Left hindlimb (tissue), 1 donor: ENCODE results near the gene NIPAL1.

ENCODE experiments used
- DNase-seq: peaks from one replicate; pipeline ENCODE4 v3.0.0-alpha.2; 2018

Gene NIPAL1

GRCh38 chr4:48068182-48068581, 51.6 kb downstream of the NIPAL1 start:
- DNase-seq = no peak

- DNase-seq = no peak
Observed at GRCh38 chr4:48069026-48069425, 52.5 kb downstream of the NIPAL1 start.

DNA sequence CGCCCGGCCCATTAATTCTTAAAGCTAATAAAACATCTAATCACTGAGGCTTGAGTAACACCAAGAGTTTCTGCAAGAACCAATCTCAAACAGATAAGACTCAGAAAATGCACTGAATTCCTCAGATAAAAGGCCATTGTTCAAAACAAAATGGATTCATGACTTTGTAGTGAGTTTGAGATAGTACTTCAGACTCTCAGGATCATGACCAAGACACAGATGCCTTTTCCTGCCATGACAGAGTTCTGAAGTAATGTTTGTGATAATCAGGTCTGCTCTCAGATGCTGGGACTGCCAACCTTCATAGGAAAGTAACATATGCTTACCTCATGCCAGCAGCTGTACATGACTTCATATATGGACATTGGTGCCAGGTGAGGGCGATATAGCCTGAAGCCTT, 54.6 kb downstream of the NIPAL1 start:
- no peak for DNase-seq

DNA sequence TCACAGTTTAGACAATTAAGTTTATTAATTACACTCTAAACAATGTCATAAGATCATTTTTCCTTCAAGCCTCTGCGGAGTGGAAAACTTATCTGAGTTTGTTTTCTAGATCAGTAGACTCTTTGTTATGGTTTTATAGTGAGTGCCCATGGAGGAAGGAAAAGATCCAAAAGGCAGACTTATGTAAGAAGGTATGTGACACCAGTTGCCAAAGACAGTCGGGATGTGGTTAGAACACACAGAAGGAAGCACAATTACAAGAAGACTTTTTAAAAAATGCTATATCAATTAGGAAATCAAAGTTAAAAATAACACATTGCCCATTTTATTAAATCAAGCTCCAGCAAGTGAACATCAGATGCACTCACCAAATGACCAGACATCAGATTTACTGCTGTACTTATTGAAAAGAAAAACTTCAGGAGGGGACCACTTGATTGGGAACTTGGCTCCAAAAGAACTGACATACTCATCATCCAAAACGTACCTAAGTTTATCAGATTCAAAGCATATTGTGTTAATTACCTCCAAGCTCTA, 57.1 kb downstream of the NIPAL1 start:
- no peak for DNase-seq

GRCh38 chr4:48074657-48075056, 58.1 kb downstream of the NIPAL1 start:
- no peak for DNase-seq

GRCh38 chr4:48078425-48078824, 61.9 kb downstream of the NIPAL1 start:
- DNase-seq = no peak

DNA sequence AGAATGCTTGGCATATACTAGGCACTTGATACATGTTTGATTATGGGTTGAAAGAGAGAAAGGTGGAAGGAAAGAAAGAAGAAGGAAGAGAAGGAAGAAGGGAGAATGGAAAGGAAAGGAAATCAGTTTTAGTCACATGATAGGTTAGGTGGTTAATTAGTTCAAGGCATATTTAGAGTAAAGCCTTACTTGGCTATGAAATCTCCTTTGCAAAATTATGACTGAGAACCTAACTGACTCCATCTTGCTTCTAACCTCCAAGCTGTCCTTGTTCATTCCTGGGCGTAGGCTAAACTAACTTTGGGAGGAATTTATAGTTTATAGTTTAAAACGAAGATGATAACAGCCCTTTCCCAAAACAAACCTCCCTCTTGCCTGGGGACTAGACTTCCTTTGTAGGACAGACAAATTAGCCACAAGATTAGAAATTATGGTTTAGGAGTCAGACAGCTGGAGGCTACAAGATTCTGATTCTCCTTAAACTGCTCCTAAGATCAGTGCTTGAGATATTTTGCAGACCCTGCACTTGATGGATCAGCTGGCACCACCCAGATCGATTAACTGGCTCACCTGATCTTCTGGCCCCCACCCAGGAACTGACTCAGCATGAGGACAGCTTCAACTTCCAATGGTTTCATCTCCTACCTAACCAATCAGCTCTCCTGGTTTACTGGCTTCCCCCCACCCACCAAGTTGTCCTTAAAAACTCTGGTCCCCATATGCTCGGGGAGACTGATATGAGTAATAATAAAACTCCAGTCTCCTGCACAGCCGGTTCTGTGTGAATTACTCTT, 62.5 kb downstream of the NIPAL1 start:
- DNase-seq = no peak

DNA sequence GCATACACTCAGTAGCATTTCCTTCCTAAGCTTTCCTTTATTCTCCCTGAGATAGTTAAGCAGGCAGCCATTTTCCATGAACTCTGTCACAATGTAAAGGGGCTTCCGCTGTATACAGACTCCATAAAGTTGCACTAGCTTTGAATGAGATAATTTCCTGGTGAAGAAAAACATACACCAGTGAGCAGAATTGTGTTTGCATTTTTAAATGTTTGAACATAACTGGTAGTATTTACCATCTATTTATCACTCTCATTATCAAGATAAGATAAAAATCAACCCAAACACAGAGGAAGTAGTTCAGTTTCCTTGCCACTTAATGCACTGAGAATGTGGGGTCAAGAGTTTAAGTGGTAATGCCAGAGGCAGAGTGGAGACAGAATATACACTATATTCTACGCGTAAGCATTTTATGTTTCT, 63.4 kb downstream of the NIPAL1 start:
- DNase-seq = no peak

DNA sequence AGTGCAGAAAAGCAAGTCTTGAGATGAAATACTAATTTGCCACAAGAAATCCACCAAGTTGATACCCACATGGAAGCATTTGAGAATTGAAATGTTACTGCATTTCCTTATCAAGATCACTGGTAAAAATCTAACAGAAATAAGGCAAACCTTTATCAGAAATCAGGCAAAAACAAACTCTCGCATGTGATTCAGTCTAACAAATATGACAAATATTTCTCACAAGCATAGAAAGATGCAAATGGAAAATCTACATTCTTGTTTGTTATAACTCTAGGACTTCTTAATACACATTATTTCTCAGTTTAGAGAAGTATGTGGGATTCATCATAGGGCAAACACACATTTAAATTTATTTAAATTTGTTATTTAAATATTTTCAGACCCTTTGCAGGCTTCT, 64.6 kb downstream of the NIPAL1 start:
- no peak for DNase-seq

DNA sequence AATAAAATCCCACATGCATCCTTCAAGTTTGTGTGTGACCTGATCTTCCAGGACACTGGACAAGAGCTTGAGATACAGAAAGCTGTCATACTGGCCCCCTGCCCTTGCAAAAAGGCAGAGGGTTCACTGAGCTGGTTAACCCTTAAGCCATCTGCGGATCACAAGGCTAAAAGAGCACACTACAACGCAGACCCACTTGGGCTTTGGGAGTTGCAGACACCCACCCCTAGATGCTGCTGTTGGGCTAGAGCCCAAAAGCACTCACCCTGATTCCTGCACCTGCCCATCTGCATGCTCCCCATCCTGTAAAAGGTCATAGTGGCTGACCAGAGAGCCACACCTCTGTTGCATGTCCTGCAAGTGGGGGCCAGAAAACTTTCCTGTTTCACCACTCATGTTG, 66.4 kb downstream of the NIPAL1 start:
- DNase-seq = no peak

GRCh38 chr4:48085821-48086589, 69.4 kb downstream of the NIPAL1 start:
- no peak for DNase-seq
